Hindlimb muscle (tissue), 1 donor: ENCODE results near the gene SMG7. TPM values are rescaled to one million over a fixed set of nuclear protein-coding genes. Genes with fewer than 3 reads are reported as not detected.
"Not testable (repeated sequence)": the region's sequence is repeated elsewhere in the genome, so short reads cannot be mapped to it uniquely, and the experiment has no call there.

Experiments
- DNase-seq: peaks from one replicate; pipeline ENCODE4 v3.0.0-alpha.2; 2013
- polyA plus RNA-seq: library from polyadenylated mRNA; unstranded; fragments of 120-200 nt; gene quantifications from one replicate; pipeline ENCODE4 v1.2.1, GENCODE V29; 2013; ENCODE audit not compliant: insufficient read length

The SMG7 gene
- 39.5 TPM for polyA plus RNA-seq

GRCh38 chr1:183472488-183473216 is at the start of gene SMG7:
TSS of gene SMG7 (plus strand) at chr1:183472499. CDS start at chr1:183472621, 122 bp downstream.
- peak; percentile 23 for DNase-seq

DNA sequence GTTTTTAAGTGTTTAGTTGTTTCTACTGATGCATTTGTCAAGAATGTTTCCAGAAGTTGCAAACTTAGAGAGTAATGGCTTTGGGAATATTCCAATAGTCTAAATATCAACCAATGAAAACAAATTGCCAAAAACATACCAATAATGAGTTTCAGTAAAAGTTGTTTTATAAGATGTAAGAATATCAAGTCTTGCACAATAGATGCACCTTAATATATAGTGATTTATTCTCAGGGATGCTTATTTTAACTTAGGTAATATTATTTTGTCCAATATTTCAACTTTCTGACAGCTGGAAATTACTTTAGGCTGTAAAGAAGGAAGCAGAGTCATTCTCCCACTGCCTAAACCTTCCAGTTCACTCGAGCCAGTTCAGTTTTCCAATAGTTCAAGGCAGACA is 48.8 kb upstream of the SMG7 start:
- DNase-seq, result no peak

GRCh38 chr1:183424691-183425090 is 47.6 kb upstream of the SMG7 start:
- DNase-seq, result no peak

GRCh38 chr1:183427591-183427990 is 44.7 kb upstream of the SMG7 start:
- DNase-seq, result not testable (repeated sequence)

GRCh38 chr1:183431840-183432547 is 40.3 kb upstream of the SMG7 start:
- DNase-seq, result no peak

DNA sequence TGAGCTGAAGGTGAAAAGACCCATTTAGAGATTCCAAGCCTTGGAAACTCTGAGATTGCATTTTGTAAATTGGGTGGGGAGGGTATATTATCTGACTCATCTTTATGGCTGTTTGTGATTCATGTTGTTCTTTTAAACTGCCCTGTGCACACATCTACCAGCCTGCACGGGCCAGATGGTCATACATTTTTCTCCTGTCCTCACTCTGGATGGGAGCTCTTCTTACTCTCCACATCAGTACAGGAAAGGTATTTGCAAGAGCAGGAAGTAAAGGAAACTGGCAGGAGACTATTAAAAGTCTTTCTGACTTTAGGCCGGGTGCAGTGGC is 39.8 kb upstream of the SMG7 start:
- DNase-seq, result no peak

GRCh38 chr1:183433703-183434102 is 38.6 kb upstream of the SMG7 start:
- DNase-seq, result no peak

GRCh38 chr1:183435497-183435896 is 36.8 kb upstream of the SMG7 start:
- DNase-seq, result no peak

GRCh38 chr1:183438060-183438459 is 34.2 kb upstream of the SMG7 start:
- DNase-seq, result no peak

DNA sequence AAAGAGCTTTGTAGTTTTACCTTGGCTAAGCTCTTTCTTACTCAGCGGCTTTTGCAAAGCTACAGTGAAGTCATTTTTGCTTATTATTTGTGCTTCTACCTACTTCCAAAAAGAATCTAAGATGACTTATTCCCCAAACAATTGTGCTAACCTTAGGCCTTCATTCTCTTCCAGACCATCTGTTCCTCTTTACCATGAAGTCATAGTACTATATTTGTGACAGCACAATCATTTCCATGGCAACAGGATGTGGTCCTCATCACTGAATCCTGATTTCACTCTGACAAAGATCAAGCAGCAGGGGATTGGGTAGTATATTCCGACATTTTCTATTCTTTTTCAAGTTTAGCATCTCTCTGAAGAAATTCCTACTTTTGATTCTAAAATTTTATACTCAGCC is 29.3 kb upstream of the SMG7 start:
- DNase-seq, result peak; percentile 43

- no peak for DNase-seq
Observed at GRCh38 chr1:183443466-183443865, 28.8 kb upstream of the SMG7 start.

DNA sequence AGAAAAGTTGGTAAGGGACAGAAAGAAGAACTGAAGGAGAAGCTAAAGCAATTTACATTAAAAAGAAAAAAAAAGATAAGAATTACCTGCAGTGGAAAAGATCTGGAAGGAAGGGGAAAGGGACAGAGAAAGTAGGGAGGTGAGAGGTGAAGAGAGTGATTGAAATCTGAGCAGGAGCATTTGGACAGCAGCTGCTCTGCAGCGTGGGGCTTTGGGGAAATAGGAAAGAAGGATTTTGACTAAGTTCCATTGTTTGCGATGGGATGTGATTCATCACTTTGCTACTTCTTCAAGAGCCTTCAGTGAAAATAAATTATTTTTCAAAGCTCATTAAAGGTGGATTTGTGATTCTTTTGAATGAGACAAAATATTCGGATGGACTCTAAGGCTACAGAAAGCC is 28.1 kb upstream of the SMG7 start:
- DNase-seq, result peak; percentile 42

- DNase-seq, result no peak
Observed at GRCh38 chr1:183449223-183449770, 23.0 kb upstream of the SMG7 start.

DNA sequence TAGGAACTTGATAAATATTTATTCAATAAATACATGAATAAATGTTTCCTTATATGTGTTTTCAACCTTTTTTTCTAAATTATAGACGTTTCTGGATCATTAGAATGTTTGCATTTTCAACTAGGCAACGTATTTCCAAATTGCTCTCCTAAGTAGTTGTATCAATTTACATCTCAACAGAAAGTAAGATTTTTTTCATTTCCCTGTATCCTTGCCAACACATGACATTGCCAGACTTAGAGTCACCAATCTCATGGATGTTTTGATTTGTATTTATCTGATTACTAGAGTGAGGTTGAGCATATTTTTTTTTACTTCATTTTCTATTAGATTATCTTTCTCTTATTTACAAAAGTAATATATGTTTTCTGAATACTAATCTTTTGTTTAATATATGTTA is 22.2 kb upstream of the SMG7 start:
- no peak for DNase-seq

- no peak for DNase-seq
Observed at GRCh38 chr1:183454377-183454776, 17.9 kb upstream of the SMG7 start.

DNA sequence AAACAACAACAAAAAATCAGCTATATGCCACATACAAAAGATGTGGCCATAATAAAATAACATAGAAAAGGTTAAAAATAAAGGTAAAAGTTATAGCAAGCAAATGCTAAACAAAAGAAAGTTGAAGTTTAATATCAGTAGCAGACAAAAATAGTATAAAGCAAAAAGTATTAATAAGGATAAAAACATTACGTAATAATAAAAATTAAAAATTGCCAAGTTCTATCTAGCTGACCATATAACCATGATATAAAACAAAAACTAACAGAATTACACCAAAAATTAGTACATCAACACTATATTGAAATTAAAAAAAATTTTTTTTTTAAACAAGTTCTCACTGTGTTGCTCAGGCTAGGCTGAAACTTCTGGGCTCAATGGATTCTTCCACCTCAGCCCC is 15.5 kb upstream of the SMG7 start:
- DNase-seq, result no peak

DNA sequence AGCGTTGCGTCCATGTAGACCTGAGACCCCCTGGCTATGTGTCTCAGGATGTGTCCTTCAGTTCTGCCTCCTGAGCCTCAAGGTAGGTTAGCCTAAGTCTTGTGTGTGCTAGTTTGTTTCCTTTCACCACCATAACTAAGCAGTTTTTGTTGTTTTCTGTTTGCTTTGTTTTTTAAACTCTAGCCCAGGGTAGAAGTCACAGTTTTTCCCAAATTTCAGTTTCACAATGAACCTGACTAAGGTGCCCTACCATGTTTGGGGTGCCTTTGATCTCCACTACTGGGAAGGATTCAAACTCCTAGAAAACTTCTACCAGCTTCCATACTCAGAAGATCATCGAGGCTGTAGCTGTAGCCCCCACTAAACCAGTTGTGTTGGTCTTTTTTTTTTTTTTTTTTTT is 14.8 kb upstream of the SMG7 start:
- no peak for DNase-seq

- no peak for DNase-seq
Observed at GRCh38 chr1:183460596-183460995, 11.7 kb upstream of the SMG7 start.

DNA sequence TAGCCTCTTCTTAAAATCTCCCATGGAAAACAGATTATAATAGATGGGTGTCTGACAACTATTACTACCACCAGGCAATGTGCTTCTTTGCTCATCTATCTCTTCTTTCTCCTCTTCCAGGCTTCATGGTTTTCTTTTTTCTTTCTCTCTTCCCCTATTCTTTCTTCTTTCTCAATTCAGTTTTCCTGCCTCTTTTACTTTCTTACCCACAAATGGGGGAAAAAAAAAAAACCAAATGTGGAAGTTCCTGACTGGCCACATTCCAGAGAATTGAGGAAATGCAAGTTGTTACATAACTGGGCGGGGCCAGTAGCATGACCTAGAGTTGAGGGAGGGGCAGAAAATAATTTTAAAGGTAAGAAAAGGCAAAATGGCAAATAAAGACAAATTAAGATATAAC is 10.9 kb upstream of the SMG7 start:
- DNase-seq, result no peak

DNA sequence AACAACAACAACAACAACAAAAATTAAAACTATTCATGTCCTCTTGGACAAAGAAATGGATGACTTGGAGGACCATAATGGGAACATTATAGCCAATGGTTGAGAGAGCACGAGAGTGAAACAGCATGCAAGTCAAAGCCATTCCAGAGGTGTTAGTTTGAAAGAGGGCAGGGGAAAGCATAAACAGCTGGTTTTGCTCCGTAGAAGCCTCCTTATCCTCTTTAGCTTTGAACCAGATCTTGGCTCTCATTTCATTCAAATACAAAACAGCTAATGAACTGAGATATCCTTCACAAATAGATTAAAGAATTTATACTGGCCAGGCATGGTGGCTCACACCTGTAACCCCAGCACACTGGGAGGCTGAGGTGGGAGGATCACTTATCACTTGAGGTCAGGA is 8.7 kb upstream of the SMG7 start:
- DNase-seq, result no peak

- DNase-seq, result no peak
Observed at GRCh38 chr1:183466781-183467180, 5.5 kb upstream of the SMG7 start.

- DNase-seq, result no peak
Observed at GRCh38 chr1:183467687-183468086, 4.6 kb upstream of the SMG7 start.

- peak; percentile 74 for DNase-seq
Observed at GRCh38 chr1:183470147-183470960, 1.9 kb upstream of the SMG7 start.
